Heart left ventricle (tissue), 16 donors: ENCODE results near the gene ABI1. TPM values are rescaled to one million over a fixed set of nuclear protein-coding genes. Genes with fewer than 3 reads are reported as not detected.
"Not testable (repeated sequence)": the region's sequence is repeated elsewhere in the genome, so short reads cannot be mapped to it uniquely, and the experiment has no call there.

Experiments
- ATAC-seq, 4 donors: fragments of 200-7000 bp; cut with Tn5 transposase; one replicate each; pipeline ENCODE4 v1.9.1; 2020 to 2022; ENCODE audit warnings: moderate library complexity in 4 of 4, mild to moderate bottlenecking in 3 of 4, moderate number of reproducible peaks in 1 of 4
- DNase-seq, 5 donors: peaks; one replicate each; pipeline ENCODE4 v3.0.0-alpha.2; 2020
- H3K27ac ChIP-seq, 12 donors: fragments of 200-600 bp; sonication (generic) in 4 of 12; one replicate each; pipeline versions ENCODE4 v1.5.0 to v1.8.0; 2016 to 2022; ENCODE audit warnings: mild to moderate bottlenecking in 2 of 12
- H3K27me3 ChIP-seq, 9 donors: fragments of 200-600 bp; sonication (generic) in 2 of 9; one replicate each; pipeline versions ENCODE4 v1.5.1 to v1.8.0; 2016 to 2022; ENCODE audit warnings: mild to moderate bottlenecking in 3 of 9
- H3K36me3 ChIP-seq, 9 donors: fragments of 200-600 bp; sonication (generic) in 2 of 9; one replicate each; pipeline versions ENCODE4 v1.5.0 to v1.8.0; 2018 to 2022; ENCODE audit warnings: mild to moderate bottlenecking in 2 of 9
- H3K4me1 ChIP-seq, 12 donors: fragments of 200-600 bp; sonication (generic) in 4 of 12; one replicate each; pipeline versions ENCODE4 v1.5.0 to v1.8.0; 2016 to 2022; ENCODE audit warnings: mild to moderate bottlenecking in 3 of 12
- H3K4me3 ChIP-seq, 12 donors: fragments of 200-600 bp; sonication (generic) in 4 of 12; one replicate each; pipeline versions ENCODE4 v1.5.0 to v1.8.0; 2017 to 2022; ENCODE audit warnings: mild to moderate bottlenecking in 9 of 12, moderate library complexity in 4 of 12
- H3K9me3 ChIP-seq, 12 donors: fragments of 200-600 bp; sonication (generic) in 4 of 12; one replicate each; pipeline versions ENCODE4 v1.5.0 to v1.8.0; 2016 to 2022; ENCODE audit warnings: mild to moderate bottlenecking in 1 of 12
- CTCF ChIP-seq, 12 donors: fragments of 200-600 bp; sonication (generic) in 4 of 12; IDR thresholded peaks; one replicate each; pipeline versions ENCODE4 v1.5.0 to v1.8.0; 2018 to 2022; ENCODE audit warnings: antibody characterized with exemption in 12 of 12, mild to moderate bottlenecking in 5 of 12
- POLR2A ChIP-seq, 2 donors: fragments of 450-650 bp; IDR thresholded peaks; one replicate each; pipeline ENCODE4 v1.6.1; 2017; ENCODE audit warnings: antibody characterized with exemption in 2 of 2, mild to moderate bottlenecking in 2 of 2, moderate library complexity in 2 of 2
- WGBS, 4 donors: extraction: QIAGEN DNeasy Blood & Tissue Kit in 2 of 4; methylation state at CpG; one replicate each; pipeline versions ENCODE4 v1.1.5 to v1.1.7; 2013 to 2018; 5-methylcytosine and 5-hydroxymethylcytosine counted together
- intact Hi-C, 10 donors: fragments of 100-400 bp; cut with DNase I; formaldehyde crosslinking; loops; one replicate each; pipeline versions ENCODE4 v1.11.1 to v1.14.2; 2022
- polyA plus RNA-seq, 2 donors: library from polyadenylated mRNA; stranded (reverse); fragments of 200-250 nt; gene quantifications; one replicate each; pipeline ENCODE4 v1.2.3, GENCODE V29; 2013
- total RNA-seq, 9 donors: library from RNA; depleted of rRNA in 2 of 9; stranded (reverse); fragments of >200 nt in 2 of 9; fragmentation: NEBNext Ultra II Directional in 3 of 9; extraction: Animal tissue kit (Norgen Biotek cat#: 25700) in 3 of 9; gene quantifications; one replicate each; pipeline versions ENCODE4 v1.1.0 to v1.2.4, GENCODE V29; 2016 to 2023
- donor health status: ischemic (EF 13 %, LVEDD 7.1; RV severe dilation, severe dysfunction).
- donor health status: healthy with polysubstance abuse.
- donor health status: DM: no; HTN: yes; CAD: no.
- donor health status: DM: no; HTN: no; CAD: no.
- donor health status: ischemic (EF 25% LVEDD 6.9; RV normal size, moderate dysfunction).
- donor health status: ischemic (EF 25% LVEDD 5.7; RV mildly dilated, moderate dysfunction).
- donor health status: healthy.
- donor health status: DM: yes; HTN: yes; CAD: no.
- donor health status: ischemic (EF 35%, LVEDD 5.7; RV mildly dilated, moderate dysfunction).
- donor health status: nonischemic (EF 11% LVEDD 7.7; RV severe dilation, severe dysfunction).
- donor health status: DM: yes; HTN: yes; CAD: no.
- donor health status: PGD.
- donor health status: ischemic (EF 29% LVEDD 5.4; RV normal size, mild dysfunction).
- donor health status: nonischemic (EF 23%, LVEDD 6.1; RV moderate dilation, normal function).

Gene ABI1
- total and polyA plus RNA-seq, 11 donors: 8.5 to 50.0 (median 25.6) TPM

- DNase-seq (no peak), ATAC-seq (no peak)
- Histone ChIP-seq H3K36me3 (no peaks in the 10 kb centered on the region), H3K9me3 (peaks cover 0 to 23% (median 10%) of the 10 kb centered on the region in 12 donors), H3K4me3 (no peak overlapping the region), H3K4me1 (peaks cover 0 to 29% (median 14%) of the 10 kb centered on the region in 12 donors), H3K27me3 (no peaks in the 10 kb centered on the region), H3K27ac (peak overlapping the region in 6 of 12 donors; percentile 4 to 40 (median 12))
- WGBS, 4 donors: 37 to 57% (median 42%) methylated on average over 2 of the region's 2 CpGs
- intact Hi-C loops: loop anchor here in 1 of 10 donors (10.0 kb wide), 1 partner anchor 52 kb away; no protein-coding TSS in a partner anchor
- TF ChIP-seq CTCF (IDR thresholded peaks at IDR 0.05): no peak
- TF ChIP-seq POLR2A (IDR thresholded peaks at IDR 0.05): no peak
These were observed 67.8 kb downstream of the ABI1 start for GRCh38 chr10:26792758-26793495.

- Histone ChIP-seq H3K36me3 (no peaks in the 10 kb centered on the region), H3K4me3 (no peak overlapping the region), H3K27me3 (no peaks in the 10 kb centered on the region), H3K9me3 (peaks cover 0 to 13% (median 4%) of the 10 kb centered on the region in 12 donors), H3K4me1 (peaks cover 0 to 29% (median 14%) of the 10 kb centered on the region in 12 donors), H3K27ac (no peak overlapping the region)
- TF ChIP-seq CTCF (IDR thresholded peaks at IDR 0.05) (no peak), POLR2A (IDR thresholded peaks at IDR 0.05) (no peak)
- no peak for DNase-seq
- ATAC-seq: no peak
- intact Hi-C loops: loop anchor here in 1 of 10 donors (10.0 kb wide), 1 partner anchor 54 kb away; no protein-coding TSS in a partner anchor
- 86 to 91% (median 89%) methylated on average over 4 of the region's 4 CpGs for WGBS, 4 donors
These were observed 70.3 kb downstream of the ABI1 start for GRCh38 chr10:26790221-26790995.

- intact Hi-C loops: loop anchor here in 1 of 10 donors (10.0 kb wide), 1 partner anchor 55 kb away; no protein-coding TSS in a partner anchor
- H3K4me1 ChIP-seq: peaks cover 0 to 29% (median 15%) of the 10 kb centered on the region in 12 donors
- ATAC-seq, H3K4me3 ChIP-seq, H3K9me3 ChIP-seq, H3K36me3 ChIP-seq, DNase-seq, H3K27me3 ChIP-seq, H3K27ac ChIP-seq: not testable (repeated sequence)
- 93 to 99% (median 96%) methylated on average over 2 of the region's 2 CpGs for WGBS, 4 donors
These were observed 71.0 kb downstream of the ABI1 start for GRCh38 chr10:26789779-26790178.

GRCh38 chr10:26787362-26787761, 73.4 kb downstream of the ABI1 start:
- Histone ChIP-seq H3K4me1 (peaks cover 0 to 17% (median 6%) of the 10 kb centered on the region in 12 donors), H3K9me3 (peaks cover 0 to 3% (median 0%) of the 10 kb centered on the region in 12 donors), H3K27me3 (no peaks in the 10 kb centered on the region), H3K27ac (no peak overlapping the region), H3K4me3 (no peak overlapping the region), H3K36me3 (no peaks in the 10 kb centered on the region)
- DNase-seq: no peak
- TF ChIP-seq CTCF (IDR thresholded peaks at IDR 0.05) (no peak), POLR2A (IDR thresholded peaks at IDR 0.05) (no peak)
- intact Hi-C loops: no loop called here
- WGBS, 4 donors: 96 to 99% (median 98%) methylated on average over 3 of the region's 3 CpGs
- ATAC-seq: no peak
